Lung (tissue), 12 donors: ENCODE measurements around the gene FOXG1. TPM values are rescaled to one million over a fixed set of nuclear protein-coding genes. Genes with fewer than 3 reads are reported as not detected.
A peak's percentile ranks its signal among the peaks of the same experiment; 100 is the strongest.

Experiments used
- ATAC-seq: fragments of 200-7000 bp; cut with Tn5 transposase; one replicate; pipeline ENCODE4 v1.9.1; 2020; ENCODE audit warnings: moderate number of reproducible peaks; ENCODE audit not compliant: insufficient read depth, low FRiP score
- DNase-seq, 3 donors: peaks; one replicate each; pipeline ENCODE4 v3.0.0-alpha.2; 2013 to 2017
- H3K27ac ChIP-seq, 2 donors: one replicate each; pipeline ENCODE4 v1.5.1; 2013; ENCODE audit warnings: mild to moderate bottlenecking in 2 of 2, moderate library complexity in 2 of 2, control low read depth in 1 of 2, inconsistent platforms in 1 of 2, low read depth in 1 of 2, low read length in 1 of 2
- H3K27me3 ChIP-seq, 3 donors: one replicate each; pipeline ENCODE4 v1.5.1; 2013; ENCODE audit warnings: low read length in 2 of 3; ENCODE audit not compliant: control insufficient read depth in 3 of 3, insufficient read depth in 3 of 3
- H3K36me3 ChIP-seq, 4 donors: one replicate each; pipeline ENCODE4 v1.5.1; 2013; ENCODE audit warnings: low read length in 4 of 4, mild to moderate bottlenecking in 1 of 4, moderate library complexity in 1 of 4; ENCODE audit not compliant: control insufficient read depth in 4 of 4, insufficient read depth in 4 of 4
- H3K4me1 ChIP-seq, 5 donors: one replicate each; pipeline ENCODE4 v1.5.1; 2013; ENCODE audit warnings: low read length in 5 of 5, mild to moderate bottlenecking in 2 of 5, moderate library complexity in 1 of 5; ENCODE audit not compliant: control insufficient read depth in 5 of 5, insufficient read depth in 5 of 5
- H3K4me3 ChIP-seq: one replicate; pipeline ENCODE4 v1.5.1; 2013; ENCODE audit warnings: mild to moderate bottlenecking, control low read depth, moderate library complexity
- H3K9ac ChIP-seq, 2 donors: one replicate each; pipeline ENCODE4 v1.5.1; 2013; ENCODE audit warnings: low read length in 2 of 2, control low read depth in 1 of 2; ENCODE audit not compliant: insufficient read depth in 1 of 2
- H3K9me3 ChIP-seq, 4 donors: one replicate each; pipeline ENCODE4 v1.5.1; 2013; ENCODE audit warnings: low read length in 3 of 4, mild to moderate bottlenecking in 1 of 4, moderate library complexity in 1 of 4; ENCODE audit not compliant: control insufficient read depth in 4 of 4, insufficient read depth in 3 of 4
- WGBS, 2 donors: extraction: QIAGEN DNeasy Blood & Tissue Kit; methylation state at CpG; one replicate each; pipeline ENCODE4 v1.1.7; 2013; 5-methylcytosine and 5-hydroxymethylcytosine counted together
- polyA plus RNA-seq, 2 donors: library from polyadenylated mRNA; stranded (reverse); fragments of 200-250 nt; gene quantifications; one replicate each; pipeline ENCODE4 v1.2.1, GENCODE V29; 2013
- total RNA-seq, 2 donors: library from RNA; depleted of rRNA in 1 of 2; stranded (reverse); fragments of >200 nt in 1 of 2; gene quantifications; one replicate each; pipeline ENCODE4 v1.2.1, GENCODE V29; 2014 to 2021
- TF ChIP-seq, protein P1 (sequence below): IDR thresholded peaks from 2 replicates; pipeline ENCODE4 v1.5.1; 2012; ENCODE audit warnings: mild to moderate bottlenecking; ENCODE audit errors: control extremely low read depth, extremely low read depth
- donor health status: control.
- donor health status: control.
- donor health status: Bipolar disorder and iron deficiency.
- donor health status: healthy.
- donor health status: DM: yes; HTN: yes; CAD: no.

Gene FOXG1
- total and polyA plus RNA-seq, 4 donors, result 0.02 to 0.06 TPM; not detected in 2

DNA sequence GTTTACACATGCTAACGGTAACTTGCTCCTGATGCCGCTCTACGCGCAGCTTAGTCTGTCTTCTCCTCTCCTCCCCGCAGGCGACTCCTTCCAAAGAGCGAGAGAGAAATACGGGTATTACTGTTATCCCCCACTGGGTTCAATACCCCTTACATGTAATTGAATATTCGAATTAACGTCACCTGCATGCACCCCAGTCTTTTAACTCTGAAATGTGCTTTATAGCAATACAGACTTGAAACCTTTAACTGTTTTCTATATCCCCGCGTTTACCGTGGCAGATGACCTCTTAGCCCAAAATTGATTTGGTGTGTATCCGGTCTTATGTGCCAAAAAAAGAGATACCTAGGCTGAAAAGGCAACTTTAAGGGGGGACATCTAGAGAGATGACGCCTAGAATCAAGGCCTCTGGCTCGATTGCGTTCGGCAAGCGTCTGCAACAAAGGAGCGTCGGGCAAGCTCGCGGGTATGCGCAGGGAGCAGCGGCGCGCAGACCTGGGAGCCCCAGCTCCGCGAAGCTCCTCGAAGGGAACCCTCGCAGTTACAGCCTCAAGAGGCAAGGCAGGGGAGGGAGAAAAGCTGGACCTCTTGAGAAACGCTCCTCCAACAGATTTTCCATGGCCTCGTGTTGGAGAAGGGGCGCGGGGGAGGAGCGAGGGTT lies 6.8 kb upstream of the FOXG1 start:
- DNase-seq (peak in 1 of 3 donors; percentile 29), ATAC-seq (no peak)
- WGBS, 2 donors, result 5% methylated on average over 36 of the region's 36 CpGs
- Histone ChIP-seq H3K4me1 (peaks cover 0 to 2% (median 0%) of the 10 kb centered on the region in 5 donors), H3K27me3 (peaks cover 20 to 99% (median 96%) of the 10 kb centered on the region in 3 donors), H3K9ac (no peak overlapping the region), H3K36me3 (no peaks in the 10 kb centered on the region), H3K4me3 (no peak overlapping the region), H3K27ac (no peak overlapping the region), H3K9me3 (peaks cover 0 to 8% (median 0%) of the 10 kb centered on the region in 4 donors)
- TF ChIP-seq, protein P1, sequence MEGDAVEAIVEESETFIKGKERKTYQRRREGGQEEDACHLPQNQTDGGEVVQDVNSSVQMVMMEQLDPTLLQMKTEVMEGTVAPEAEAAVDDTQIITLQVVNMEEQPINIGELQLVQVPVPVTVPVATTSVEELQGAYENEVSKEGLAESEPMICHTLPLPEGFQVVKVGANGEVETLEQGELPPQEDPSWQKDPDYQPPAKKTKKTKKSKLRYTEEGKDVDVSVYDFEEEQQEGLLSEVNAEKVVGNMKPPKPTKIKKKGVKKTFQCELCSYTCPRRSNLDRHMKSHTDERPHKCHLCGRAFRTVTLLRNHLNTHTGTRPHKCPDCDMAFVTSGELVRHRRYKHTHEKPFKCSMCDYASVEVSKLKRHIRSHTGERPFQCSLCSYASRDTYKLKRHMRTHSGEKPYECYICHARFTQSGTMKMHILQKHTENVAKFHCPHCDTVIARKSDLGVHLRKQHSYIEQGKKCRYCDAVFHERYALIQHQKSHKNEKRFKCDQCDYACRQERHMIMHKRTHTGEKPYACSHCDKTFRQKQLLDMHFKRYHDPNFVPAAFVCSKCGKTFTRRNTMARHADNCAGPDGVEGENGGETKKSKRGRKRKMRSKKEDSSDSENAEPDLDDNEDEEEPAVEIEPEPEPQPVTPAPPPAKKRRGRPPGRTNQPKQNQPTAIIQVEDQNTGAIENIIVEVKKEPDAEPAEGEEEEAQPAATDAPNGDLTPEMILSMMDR, result no peak

DNA sequence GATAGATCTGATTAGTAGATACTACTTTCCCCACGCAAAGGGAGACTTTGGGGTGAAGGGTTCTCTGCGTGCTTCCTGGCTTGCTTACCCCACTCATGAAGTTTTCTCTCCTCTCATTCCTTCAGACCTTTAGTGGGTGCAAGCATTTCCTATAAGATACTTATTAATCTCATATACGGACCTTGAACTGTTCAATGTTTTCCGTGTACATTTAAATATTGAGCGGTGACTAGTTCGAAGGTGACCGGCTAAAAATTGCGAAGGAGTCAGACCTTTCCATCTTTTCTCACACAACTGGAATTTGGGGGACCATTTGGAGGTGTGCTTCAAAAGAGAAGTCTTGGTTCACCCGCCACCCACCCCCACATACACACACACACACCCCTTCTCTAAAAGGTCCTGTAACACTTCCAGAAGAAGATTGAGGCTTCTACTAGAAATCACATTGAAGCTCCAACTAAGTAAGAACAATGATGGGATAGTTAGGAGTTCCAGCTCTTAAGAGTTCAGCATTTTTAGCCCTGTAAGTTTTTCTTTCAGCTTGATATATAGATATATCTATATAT lies 6.1 kb upstream of the FOXG1 start:
- peaks cover 0 to 8% (median 0%) of the 10 kb centered on the region in 4 donors for H3K9me3 ChIP-seq
- H3K9ac ChIP-seq, result no peak overlapping the region
- TF ChIP-seq, protein P1, result no peak
- H3K27me3 ChIP-seq, result peaks cover 20 to 99% (median 96%) of the 10 kb centered on the region in 3 donors
- ATAC-seq (no peak), DNase-seq (no peak)
- H3K4me3 ChIP-seq, result no peak overlapping the region
- no peaks in the 10 kb centered on the region for H3K36me3 ChIP-seq
- 7 to 15% methylated on average over 9 of the region's 9 CpGs for WGBS, 2 donors
- H3K4me1 ChIP-seq, result peaks cover 0 to 2% (median 0%) of the 10 kb centered on the region in 5 donors
- no peak overlapping the region for H3K27ac ChIP-seq

- Histone ChIP-seq H3K4me1 (peaks cover 0 to 7% (median 4%) of the 10 kb centered on the region in 5 donors), H3K9me3 (peaks cover 0 to 10% (median 0%) of the 10 kb centered on the region in 4 donors), H3K36me3 (no peaks in the 10 kb centered on the region), H3K9ac (no peak overlapping the region), H3K27me3 (peaks cover 27 to 96% (median 92%) of the 10 kb centered on the region in 3 donors), H3K27ac (no peak overlapping the region), H3K4me3 (no peak overlapping the region)
- DNase-seq, result no peak
- ATAC-seq, result no peak
- TF ChIP-seq, protein P1, result no peak
- 7 to 8% methylated on average over 33 of the region's 33 CpGs for WGBS, 2 donors
These were observed 4.9 kb upstream of the FOXG1 start for GRCh38 chr14:28761438-28762291.
